ENCODE measurements around the gene CASP5. TPM values are rescaled to one million over a fixed set of nuclear protein-coding genes. Genes with fewer than 3 reads are reported as not detected.

CASP5 gene
- polyA plus RNA-seq, 1 donor (not counting 4 experiments of a cell fraction or from before 2014, with no cell fraction given): not detected

GRCh38 chr11:104967534-104968354, 55.2 kb downstream of the CASP5 start:
- peak overlapping the region; percentile 92 for H2AFZ ChIP-seq (ENCODE audit: control insufficient read depth, low read length)
- TF ChIP-seq CTCF (optimal IDR thresholded peaks at IDR 0.05 in 1 of 3, IDR thresholded peaks at IDR 0.05 in 1 of 3, conservative IDR thresholded peaks at IDR 0.05 in 1 of 3; ENCODE audit: extremely low read depth in 1 of 3, insufficient read depth in 2 of 3, low read length in 3 of 3) (no peak), EZH2 (IDR thresholded peaks at IDR 0.05; ENCODE audit: low read length) (no peak)
- peaks cover 30% of the 10 kb centered on the region for H3K79me2 ChIP-seq (ENCODE audit: control insufficient read depth, insufficient read depth, low read length)
- H3K4me3 ChIP-seq (ENCODE audit: control insufficient read depth in 2 of 3, extremely low read depth in 1 of 3, insufficient read depth in 2 of 3, low read depth in 1 of 3, low read length in 3 of 3): peak overlapping the region; percentile 52 to 85 (median 72)
- H3K27ac ChIP-seq (ENCODE audit: control insufficient read depth, insufficient read depth, low read length): peak overlapping the region; percentile 95
- no peaks in the 10 kb centered on the region for H3K27me3 ChIP-seq (ENCODE audit: control insufficient read depth, extremely low read depth, insufficient read depth, low read length)
- FAIRE-seq (peak; percentile 70), DNase-seq (ENCODE audit: low read depth, low spot score) (no peak)
- H3K9me3 ChIP-seq (ENCODE audit: control insufficient read depth, low read depth, low read length): no peaks in the 10 kb centered on the region
- H3K4me1 ChIP-seq (ENCODE audit: control insufficient read depth, extremely low read depth, insufficient read depth, low read length): peaks cover 18% of the 10 kb centered on the region
- peaks cover 0 to 2% of the 10 kb centered on the region in 2 experiments for H3K36me3 ChIP-seq (ENCODE audit: control insufficient read depth in 2 of 2, extremely low read depth in 1 of 2, insufficient read depth in 2 of 2, low read length in 2 of 2)
- no peaks in the 10 kb centered on the region for H4K20me1 ChIP-seq (ENCODE audit: control insufficient read depth, extremely low read depth, insufficient read depth, low read length)
- dilution Hi-C loops (cut with MboI; ENCODE audit: extremely low pct_ligation_motif_present, low sequenced_read_pairs): no loop called here
- H3K9ac ChIP-seq (ENCODE audit: control insufficient read depth, extremely low read depth, insufficient read depth, low read length): peak overlapping the region; percentile 83
- no peaks in the 10 kb centered on the region for H3K9me1 ChIP-seq (ENCODE audit: control insufficient read depth, extremely low read depth, insufficient read depth, low read length)
- H3K4me2 ChIP-seq (ENCODE audit: control insufficient read depth, extremely low read depth, insufficient read depth, low read depth, low read length): peak overlapping the region; percentile 91

GRCh38 chr11:104965735-104966134, 57.2 kb downstream of the CASP5 start:
- Histone ChIP-seq H3K4me3 (ENCODE audit: control insufficient read depth in 2 of 3, extremely low read depth in 1 of 3, insufficient read depth in 2 of 3, low read depth in 1 of 3, low read length in 3 of 3) (peak overlapping the region; percentile 52 to 85 (median 72)), H4K20me1 (ENCODE audit: control insufficient read depth, extremely low read depth, insufficient read depth, low read length) (no peaks in the 10 kb centered on the region), H2AFZ (ENCODE audit: control insufficient read depth, low read length) (peak overlapping the region; percentile 44)

More at GRCh38 chr11:104965735-104966134, 57.2 kb downstream of the CASP5 start:
- H3K4me2 ChIP-seq (ENCODE audit: control insufficient read depth, extremely low read depth, insufficient read depth, low read depth, low read length): peak overlapping the region; percentile 91
- peaks cover 7 to 10% of the 10 kb centered on the region in 2 experiments for H3K36me3 ChIP-seq (ENCODE audit: control insufficient read depth in 2 of 2, extremely low read depth in 1 of 2, insufficient read depth in 2 of 2, low read length in 2 of 2)
- H3K9me3 ChIP-seq (ENCODE audit: control insufficient read depth, low read depth, low read length): no peaks in the 10 kb centered on the region
- FAIRE-seq (no peak), DNase-seq (ENCODE audit: low read depth, low spot score) (no peak)
- peaks cover 35% of the 10 kb centered on the region for H3K79me2 ChIP-seq (ENCODE audit: control insufficient read depth, insufficient read depth, low read length)
- H3K9me1 ChIP-seq (ENCODE audit: control insufficient read depth, extremely low read depth, insufficient read depth, low read length): no peaks in the 10 kb centered on the region
- H3K9ac ChIP-seq (ENCODE audit: control insufficient read depth, extremely low read depth, insufficient read depth, low read length): peak overlapping the region; percentile 83
- peak overlapping the region; percentile 95 for H3K27ac ChIP-seq (ENCODE audit: control insufficient read depth, insufficient read depth, low read length)
- H3K27me3 ChIP-seq (ENCODE audit: control insufficient read depth, extremely low read depth, insufficient read depth, low read length): no peaks in the 10 kb centered on the region
- TF ChIP-seq EZH2 (IDR thresholded peaks at IDR 0.05; ENCODE audit: low read length) (no peak), CTCF (optimal IDR thresholded peaks at IDR 0.05 in 1 of 3, IDR thresholded peaks at IDR 0.05 in 1 of 3, conservative IDR thresholded peaks at IDR 0.05 in 1 of 3; ENCODE audit: extremely low read depth in 1 of 3, insufficient read depth in 2 of 3, low read length in 3 of 3) (no peak)
- H3K4me1 ChIP-seq (ENCODE audit: control insufficient read depth, extremely low read depth, insufficient read depth, low read length): peaks cover 18% of the 10 kb centered on the region
- dilution Hi-C loops (cut with MboI; ENCODE audit: extremely low pct_ligation_motif_present, low sequenced_read_pairs): no loop called here

All from keratinocyte (primary cell).